ENCODE results near the gene SARS2.

Gene SARS2

DNA sequence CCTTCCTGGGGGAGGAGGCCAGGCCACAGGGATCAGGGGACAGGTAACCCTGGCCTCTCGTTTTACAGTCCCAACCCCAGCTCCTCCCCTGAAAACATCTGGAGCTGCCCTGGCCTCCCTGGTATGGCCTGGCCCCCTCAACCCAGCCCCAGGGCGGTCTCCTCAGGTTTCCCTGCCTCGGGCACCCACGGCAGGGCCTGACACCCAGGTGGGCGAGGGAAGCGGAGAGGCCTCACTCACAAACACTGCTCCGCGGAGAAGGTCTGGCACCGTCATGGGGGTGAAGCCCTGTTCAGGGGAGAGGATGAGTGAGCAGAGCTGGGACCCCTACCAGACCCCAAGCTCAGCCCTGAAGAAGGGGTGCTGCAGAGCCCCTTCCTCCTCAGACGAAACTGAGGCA lies 12.0 kb downstream of the SARS2 start:
- in situ Hi-C loops (cut with HindIII; ENCODE audit: low sequenced_read_pairs) = loop anchor here (25.0 kb wide), 1 partner anchor 156 kb away; the partner anchor contains the start of gene LGALS7

DNA sequence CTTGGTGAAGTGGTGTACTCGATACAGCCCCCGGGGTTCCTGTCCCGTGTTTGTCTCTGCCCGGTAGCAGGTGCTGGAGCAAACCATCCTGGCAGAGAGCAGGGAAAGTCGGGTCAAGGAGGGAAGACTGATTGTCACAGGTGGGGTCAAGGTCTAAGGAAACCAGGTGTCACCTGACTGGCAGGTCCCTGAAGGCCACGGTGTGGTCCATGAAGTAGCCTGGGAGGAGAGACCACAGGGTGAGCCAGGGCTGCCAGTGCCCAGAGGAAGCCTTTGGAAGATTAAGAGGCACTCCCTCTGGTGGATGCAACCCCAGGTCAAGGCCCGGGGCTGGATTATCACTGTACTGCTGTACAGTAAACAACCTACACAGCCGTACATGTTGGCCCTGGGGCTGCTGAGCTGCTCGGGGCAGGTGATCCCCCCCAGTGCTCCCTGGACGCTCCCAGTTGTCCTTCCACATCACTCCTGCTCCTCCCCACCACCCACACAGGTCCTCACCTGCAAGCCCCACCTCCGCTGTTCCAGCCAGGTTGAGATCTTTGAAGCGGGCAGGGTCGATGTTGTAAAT lies 12.6 kb downstream of the SARS2 start:
- in situ Hi-C loops (cut with HindIII; ENCODE audit: low sequenced_read_pairs) = loop anchor here (25.0 kb wide), 1 partner anchor 156 kb away; the partner anchor contains the start of gene LGALS7

GRCh38 chr19:38917516-38917915 lies 13.0 kb downstream of the SARS2 start:
- in situ Hi-C loops (cut with HindIII; ENCODE audit: low sequenced_read_pairs) = loop anchor here (25.0 kb wide), 1 partner anchor 155 kb away; the partner anchor contains the start of gene LGALS7

DNA sequence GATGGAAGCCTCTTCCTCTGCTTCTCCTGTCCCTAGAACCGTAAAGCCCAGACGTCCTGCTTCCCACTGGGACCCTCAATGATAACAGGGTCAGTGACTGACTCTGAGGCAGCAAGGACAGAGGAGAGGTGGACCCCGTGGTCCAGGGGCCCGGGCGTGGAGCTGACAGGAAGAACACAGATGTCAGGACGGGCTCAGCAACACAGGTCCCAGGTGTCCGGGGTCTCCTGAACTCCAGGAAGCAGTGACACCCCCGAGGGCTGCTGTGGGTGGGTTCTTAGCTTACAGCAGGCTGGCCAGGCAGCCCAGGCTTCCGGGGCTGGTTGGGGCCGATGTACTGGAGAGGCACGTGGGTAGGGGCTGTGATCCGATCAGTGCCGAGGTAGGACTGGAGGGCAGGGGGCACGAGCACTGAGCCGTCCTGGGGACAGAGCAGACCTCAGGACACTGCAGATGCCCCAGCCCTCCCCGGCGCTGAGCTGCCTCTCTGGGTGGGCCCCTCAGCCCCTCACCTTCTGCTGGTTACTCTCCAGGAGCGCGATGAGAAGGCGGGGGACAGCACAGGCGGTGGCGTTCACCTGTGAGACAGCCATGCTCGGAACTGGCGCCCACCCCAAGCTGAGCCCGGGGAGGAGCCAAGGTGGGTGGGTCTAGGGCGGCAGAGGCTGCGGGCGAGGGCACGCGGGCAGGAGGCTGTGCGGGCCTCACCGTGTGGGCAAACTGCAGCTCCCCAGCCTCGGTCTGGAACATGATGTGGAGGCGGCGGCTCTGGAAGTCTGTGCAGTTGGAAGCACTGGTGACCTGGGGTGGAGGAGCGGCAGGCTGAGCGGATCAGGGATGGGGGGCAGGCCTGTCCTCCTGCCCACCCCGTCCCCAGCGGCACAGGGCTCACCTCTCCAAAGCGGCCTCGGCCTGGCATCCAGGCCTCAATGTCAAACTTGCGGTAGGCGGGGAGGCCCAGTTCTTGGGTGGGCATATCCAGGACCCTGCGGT lies 14.9 kb downstream of the SARS2 start:
- in situ Hi-C loops (cut with HindIII; ENCODE audit: low sequenced_read_pairs) = loop anchor here (25.0 kb wide), 1 partner anchor 153 kb away; the partner anchor contains the start of gene LGALS7

GRCh38 chr19:38913958-38914357 lies 16.6 kb downstream of the SARS2 start:
- in situ Hi-C loops (cut with HindIII; ENCODE audit: low sequenced_read_pairs) = loop anchor here (25.0 kb wide), 1 partner anchor 152 kb away; the partner anchor contains the start of gene LGALS7

DNA sequence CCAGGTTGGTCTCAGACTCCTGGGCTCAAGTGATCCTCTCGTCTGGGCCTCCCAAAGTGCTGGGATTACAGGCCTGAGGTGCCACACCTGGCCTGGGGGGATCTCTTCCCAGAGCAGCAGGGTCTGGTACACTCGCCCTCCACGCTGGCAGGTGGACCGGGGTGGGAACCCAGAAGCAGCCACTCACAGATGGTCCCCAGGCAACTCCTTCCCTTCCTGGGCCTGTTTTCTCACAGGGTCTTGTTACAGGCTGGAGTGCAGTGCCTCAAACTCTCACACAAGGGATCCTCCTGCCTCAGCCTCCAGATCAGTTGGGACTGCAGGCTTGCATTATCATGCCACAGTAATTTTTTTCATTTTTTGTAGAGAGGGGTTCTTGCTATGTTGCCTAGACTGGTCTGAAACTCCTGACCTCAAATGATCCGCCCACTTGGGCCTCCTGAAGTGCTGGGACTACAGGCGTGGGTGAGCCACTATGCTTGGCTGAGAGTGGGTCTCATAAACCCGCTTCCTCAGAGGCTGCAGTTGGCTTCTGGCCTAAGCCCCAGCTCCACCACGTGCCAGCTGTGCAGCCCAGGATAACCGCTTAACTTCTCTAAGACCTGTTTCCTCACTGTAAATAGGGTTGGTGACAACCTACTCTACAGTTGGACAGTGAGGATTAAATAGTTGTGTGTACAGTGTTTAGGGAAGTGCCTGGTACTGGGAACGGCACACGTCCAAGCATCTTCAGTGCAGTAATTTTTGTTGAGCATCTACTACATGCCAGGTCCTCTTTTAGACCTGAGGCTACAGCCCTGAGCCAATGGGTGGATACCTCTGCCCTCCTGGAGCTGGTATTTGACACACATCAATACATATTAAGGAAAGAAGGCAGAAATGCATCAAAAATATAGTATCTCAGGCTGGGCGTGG lies 17.7 kb downstream of the SARS2 start:
- in situ Hi-C loops (cut with HindIII; ENCODE audit: low sequenced_read_pairs) = loop anchor here (25.0 kb wide), 1 partner anchor 151 kb away; the partner anchor contains the start of gene LGALS7

- in situ Hi-C loops (cut with HindIII; ENCODE audit: low sequenced_read_pairs) = loop anchor here (25.0 kb wide), 1 partner anchor 149 kb away; the partner anchor contains the start of gene LGALS7
Observed at GRCh38 chr19:38911388-38912001, 19.1 kb downstream of the SARS2 start.

DNA sequence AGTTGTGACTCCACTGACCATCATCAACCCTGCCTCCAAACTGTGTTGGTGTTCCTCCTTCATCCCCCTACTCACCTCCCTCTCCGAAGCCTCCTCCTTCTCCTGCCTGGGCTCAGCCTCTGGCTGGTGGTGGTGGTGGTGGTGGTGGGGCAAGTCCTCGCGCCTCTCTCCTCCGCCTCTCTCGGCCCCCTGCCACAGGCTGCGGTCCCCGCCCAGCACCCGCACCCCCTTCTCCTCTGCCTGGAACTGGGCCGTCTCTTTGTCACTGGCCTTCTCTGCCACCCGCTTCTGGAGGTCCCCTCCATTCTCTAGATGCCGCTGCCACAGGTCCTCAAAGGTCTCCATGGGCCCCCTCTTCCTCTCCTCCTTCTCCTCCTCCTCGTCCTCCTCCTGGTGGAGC lies 20.1 kb downstream of the SARS2 start:
- in situ Hi-C loops (cut with HindIII; ENCODE audit: low sequenced_read_pairs) = loop anchor here (25.0 kb wide), 1 partner anchor 148 kb away; the partner anchor contains the start of gene LGALS7

GRCh38 chr19:38908911-38909310 lies 21.7 kb downstream of the SARS2 start:
- in situ Hi-C loops (cut with HindIII; ENCODE audit: low sequenced_read_pairs) = loop anchor here (25.0 kb wide), 1 partner anchor 147 kb away; the partner anchor contains the start of gene LGALS7

GRCh38 chr19:38907670-38908069 lies 22.9 kb downstream of the SARS2 start:
- in situ Hi-C loops (cut with HindIII; ENCODE audit: low sequenced_read_pairs) = loop anchor here (25.0 kb wide), 1 partner anchor 145 kb away; the partner anchor contains the start of gene LGALS7

GRCh38 chr19:38907227-38907626 lies 23.3 kb downstream of the SARS2 start:
- in situ Hi-C loops (cut with HindIII; ENCODE audit: low sequenced_read_pairs) = loop anchor here (25.0 kb wide), 1 partner anchor 145 kb away; the partner anchor contains the start of gene LGALS7

DNA sequence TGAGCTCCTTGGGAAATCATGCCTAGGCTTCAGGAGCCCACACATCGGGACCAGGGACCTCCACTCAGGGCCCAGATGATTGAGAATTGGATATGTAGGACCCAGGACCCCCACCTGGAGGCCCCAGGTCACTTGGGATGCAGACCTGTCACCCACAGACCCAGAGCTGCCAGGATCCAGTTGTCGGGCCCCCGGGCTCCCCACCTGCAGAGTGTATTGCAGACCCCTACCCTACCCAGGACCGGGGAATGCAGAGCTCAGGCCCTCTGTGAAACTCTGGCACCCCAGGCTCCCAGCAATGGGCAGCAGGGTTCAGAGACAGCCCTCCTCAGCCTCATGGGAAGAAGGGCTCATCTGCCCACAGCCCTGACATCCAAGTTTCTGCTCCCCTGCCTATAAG lies 24.9 kb downstream of the SARS2 start:
- in situ Hi-C loops (cut with HindIII; ENCODE audit: low sequenced_read_pairs) = loop anchor here (25.0 kb wide), 1 partner anchor 143 kb away; the partner anchor contains the start of gene LGALS7

GRCh38 chr19:38904581-38905539 lies 25.7 kb downstream of the SARS2 start:
- in situ Hi-C loops (cut with HindIII; ENCODE audit: low sequenced_read_pairs) = loop anchor here (25.0 kb wide), 1 partner anchor 143 kb away; the partner anchor contains the start of gene LGALS7

DNA sequence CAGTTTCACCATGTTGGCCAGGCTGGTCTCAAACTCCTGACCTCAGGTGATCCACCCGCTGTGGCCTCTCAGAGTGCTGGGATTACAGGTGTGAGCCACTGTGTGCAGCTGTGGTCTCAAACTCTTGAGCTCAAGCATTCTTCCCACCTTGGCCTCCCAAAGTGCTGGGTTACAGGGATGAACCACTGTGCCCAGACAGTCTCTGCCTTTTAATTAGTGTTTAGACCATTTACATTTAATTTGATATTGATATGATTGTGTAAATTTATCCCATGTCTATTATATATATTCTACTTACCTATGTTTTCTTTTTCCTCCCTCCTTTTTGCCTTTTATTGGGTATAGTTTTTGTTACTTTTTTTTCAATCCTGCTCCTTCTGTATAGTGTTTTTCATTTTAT lies 28.9 kb downstream of the SARS2 start:
- in situ Hi-C loops (cut with HindIII; ENCODE audit: low sequenced_read_pairs) = loop anchor here (25.0 kb wide), 1 partner anchor 139 kb away; the partner anchor contains the start of gene LGALS7

DNA sequence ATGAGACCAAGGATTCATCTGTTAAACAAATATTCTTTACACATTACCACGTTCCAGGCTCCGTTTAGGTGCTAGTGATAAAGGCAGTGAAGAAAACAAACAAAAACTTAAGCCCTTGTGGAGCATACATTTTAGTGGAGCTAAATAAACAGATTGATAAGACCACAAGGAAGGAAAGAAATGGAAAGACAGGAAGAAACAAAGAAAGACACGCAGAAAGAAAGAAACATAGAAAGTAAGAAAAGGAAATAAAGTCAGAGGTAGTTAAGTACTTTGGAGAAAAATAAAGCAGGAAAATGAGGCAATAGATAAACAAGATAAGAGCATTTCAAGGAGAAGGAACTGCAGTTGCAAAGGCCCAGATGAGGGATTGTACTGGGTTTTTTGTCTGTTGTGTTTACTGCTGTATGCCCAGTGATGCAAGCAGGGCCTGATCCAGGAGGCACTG lies 29.8 kb downstream of the SARS2 start:
- in situ Hi-C loops (cut with HindIII; ENCODE audit: low sequenced_read_pairs) = loop anchor here (25.0 kb wide), 1 partner anchor 138 kb away; the partner anchor contains the start of gene LGALS7

DNA sequence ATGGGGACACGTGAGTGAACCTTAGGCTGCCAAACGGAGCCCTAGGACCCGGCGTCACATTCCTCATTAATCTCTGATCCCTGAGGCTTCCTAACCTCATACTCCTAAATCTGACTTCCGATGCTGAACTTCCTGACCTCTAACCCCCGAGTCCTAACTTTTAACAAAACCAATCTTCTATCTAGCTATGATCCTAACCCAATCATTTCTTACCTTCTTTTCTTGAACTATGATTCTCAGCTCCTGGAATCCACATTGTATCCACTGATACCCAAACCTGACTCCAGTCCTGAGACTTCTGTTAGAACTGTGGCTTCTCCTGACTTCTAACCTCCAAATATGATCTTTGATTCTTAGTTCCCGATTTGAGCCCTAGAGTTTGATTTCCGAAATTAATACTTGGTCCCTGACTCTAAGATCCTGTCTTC lies 30.3 kb downstream of the SARS2 start:
- in situ Hi-C loops (cut with HindIII; ENCODE audit: low sequenced_read_pairs) = loop anchor here (25.0 kb wide), 1 partner anchor 138 kb away; the partner anchor contains the start of gene LGALS7

- in situ Hi-C loops (cut with HindIII; ENCODE audit: low sequenced_read_pairs) = loop anchor here (25.0 kb wide), 1 partner anchor 137 kb away; the partner anchor contains the start of gene LGALS7
Observed at GRCh38 chr19:38899447-38900201, 30.9 kb downstream of the SARS2 start, which contains the start of the genes NFKBIB and SIRT2. Gene NFKBIB (plus strand): TSS chr19:38899969. CDS start chr19:38900033, 64 bp downstream. Gene SIRT2 (minus strand): TSS chr19:38899618. CDS start chr19:38899521, 97 bp downstream.

All from endothelial cell of hepatic sinusoid (primary cell).